Measurements from ENCODE around the gene VWA5A. TPM values are rescaled to one million over a fixed set of nuclear protein-coding genes. Genes with fewer than 3 reads are reported as not detected.

VWA5A gene
- total RNA-seq, 2 experiments from 2014 or later, result 4.3 to 5.2 TPM

GRCh38 chr11:124170801-124171586 lies 55.7 kb downstream of the VWA5A start:
- Mint-ChIP-seq H3K9me3 (no peaks in the 10 kb centered on the region), H3K36me3 (no peaks in the 10 kb centered on the region), H3K4me1 (peaks cover 2% of the 10 kb centered on the region), H3K27ac (no peak overlapping the region), H3K27me3 (peaks cover 22% of the 10 kb centered on the region), H3K4me3 (no peak overlapping the region)
- no peak for DNase-seq

GRCh38 chr11:124172101-124172500 lies 56.9 kb downstream of the VWA5A start:
- no peaks in the 10 kb centered on the region for H3K9me3 Mint-ChIP-seq
- H3K36me3 Mint-ChIP-seq, result no peaks in the 10 kb centered on the region
- no peak overlapping the region for H3K4me3 Mint-ChIP-seq
- peaks cover 2% of the 10 kb centered on the region for H3K4me1 Mint-ChIP-seq
- no peak for DNase-seq
- no peak overlapping the region for H3K27ac Mint-ChIP-seq
- peaks cover 15% of the 10 kb centered on the region for H3K27me3 Mint-ChIP-seq

GRCh38 chr11:124172599-124172998 lies 57.3 kb downstream of the VWA5A start:
- Mint-ChIP-seq H3K27ac (no peak overlapping the region), H3K4me3 (no peak overlapping the region), H3K36me3 (no peaks in the 10 kb centered on the region), H3K27me3 (peaks cover 10% of the 10 kb centered on the region), H3K9me3 (no peaks in the 10 kb centered on the region), H3K4me1 (peaks cover 2% of the 10 kb centered on the region)
- DNase-seq, result no peak

GRCh38 chr11:124174001-124174583 lies 58.8 kb downstream of the VWA5A start:
- H3K4me3 Mint-ChIP-seq, result no peak overlapping the region
- H3K36me3 Mint-ChIP-seq, result no peaks in the 10 kb centered on the region
- H3K27ac Mint-ChIP-seq, result no peak overlapping the region
- H3K9me3 Mint-ChIP-seq, result no peaks in the 10 kb centered on the region
- peaks cover 2% of the 10 kb centered on the region for H3K4me1 Mint-ChIP-seq
- no peak for DNase-seq
- peaks cover 4% of the 10 kb centered on the region for H3K27me3 Mint-ChIP-seq

GRCh38 chr11:124176925-124177715 lies 61.9 kb downstream of the VWA5A start:
- H3K4me3 Mint-ChIP-seq, result no peak overlapping the region
- no peaks in the 10 kb centered on the region for H3K9me3 Mint-ChIP-seq
- DNase-seq, result no peak
- no peak overlapping the region for H3K27ac Mint-ChIP-seq
- H3K36me3 Mint-ChIP-seq, result no peaks in the 10 kb centered on the region
- no peaks in the 10 kb centered on the region for H3K4me1 Mint-ChIP-seq
- no peaks in the 10 kb centered on the region for H3K27me3 Mint-ChIP-seq

GRCh38 chr11:124179310-124179709 lies 64.1 kb downstream of the VWA5A start:
- peaks cover 8% of the 10 kb centered on the region for H3K27me3 Mint-ChIP-seq
- no peaks in the 10 kb centered on the region for H3K36me3 Mint-ChIP-seq
- DNase-seq, result no peak
- no peak overlapping the region for H3K27ac Mint-ChIP-seq
- H3K9me3 Mint-ChIP-seq, result no peaks in the 10 kb centered on the region
- no peak overlapping the region for H3K4me3 Mint-ChIP-seq
- H3K4me1 Mint-ChIP-seq, result no peaks in the 10 kb centered on the region

GRCh38 chr11:124183068-124183467 lies 67.8 kb downstream of the VWA5A start, which contains the start of gene OR10D3:
TSS of gene OR10D3 (plus strand) at chr11:124183345. CDS start at chr11:124185270, 1,925 bp downstream.
- H3K27ac Mint-ChIP-seq, result no peak within 1 kb of the TSS
- H3K9me3 Mint-ChIP-seq, result no peaks in the 10 kb centered on the region
- no peaks in the 10 kb centered on the region for H3K36me3 Mint-ChIP-seq
- H3K27me3 Mint-ChIP-seq, result peaks cover 18% of the 10 kb centered on the region
- no peak within 1 kb of the TSS for H3K4me3 Mint-ChIP-seq
- DNase-seq, result no peak
- H3K4me1 Mint-ChIP-seq, result no peaks in the 10 kb centered on the region

GRCh38 chr11:124190298-124191139 lies 75.3 kb downstream of the VWA5A start:
- Mint-ChIP-seq H3K36me3 (no peaks in the 10 kb centered on the region), H3K27me3 (peaks cover 18% of the 10 kb centered on the region), H3K4me3 (no peak overlapping the region), H3K4me1 (no peaks in the 10 kb centered on the region), H3K9me3 (no peaks in the 10 kb centered on the region), H3K27ac (no peak overlapping the region)
- no peak for DNase-seq

GRCh38 chr11:124193221-124194010 lies 78.2 kb downstream of the VWA5A start:
- Mint-ChIP-seq H3K27me3 (peaks cover 7% of the 10 kb centered on the region), H3K4me1 (no peaks in the 10 kb centered on the region), H3K27ac (no peak overlapping the region), H3K4me3 (no peak overlapping the region), H3K36me3 (no peaks in the 10 kb centered on the region), H3K9me3 (no peaks in the 10 kb centered on the region)
- DNase-seq, result no peak

GRCh38 chr11:124194293-124195188 lies 79.3 kb downstream of the VWA5A start:
- Mint-ChIP-seq H3K9me3 (no peaks in the 10 kb centered on the region), H3K27me3 (peaks cover 11% of the 10 kb centered on the region), H3K27ac (no peak overlapping the region), H3K36me3 (no peaks in the 10 kb centered on the region), H3K4me3 (no peak overlapping the region), H3K4me1 (no peaks in the 10 kb centered on the region)
- no peak for DNase-seq

- peak; percentile 31 for DNase-seq
- Mint-ChIP-seq H3K4me1 (no peaks in the 10 kb centered on the region), H3K4me3 (no peak overlapping the region), H3K27ac (no peak overlapping the region), H3K36me3 (no peaks in the 10 kb centered on the region), H3K9me3 (no peaks in the 10 kb centered on the region), H3K27me3 (peaks cover 8% of the 10 kb centered on the region)
Observed at GRCh38 chr11:124195189-124195734, 80.0 kb downstream of the VWA5A start.

Measured in activated naive CD8-positive, alpha-beta T cell treated with anti-CD3 and anti-CD28 coated beads for 36 hours (primary cell).